Measurements from ENCODE around the gene LAMC1. TPM values are rescaled to one million over a fixed set of nuclear protein-coding genes. Genes with fewer than 3 reads are reported as not detected.

The LAMC1 gene
- total RNA-seq, 1 donor from 2014 or later, result 164 TPM

DNA sequence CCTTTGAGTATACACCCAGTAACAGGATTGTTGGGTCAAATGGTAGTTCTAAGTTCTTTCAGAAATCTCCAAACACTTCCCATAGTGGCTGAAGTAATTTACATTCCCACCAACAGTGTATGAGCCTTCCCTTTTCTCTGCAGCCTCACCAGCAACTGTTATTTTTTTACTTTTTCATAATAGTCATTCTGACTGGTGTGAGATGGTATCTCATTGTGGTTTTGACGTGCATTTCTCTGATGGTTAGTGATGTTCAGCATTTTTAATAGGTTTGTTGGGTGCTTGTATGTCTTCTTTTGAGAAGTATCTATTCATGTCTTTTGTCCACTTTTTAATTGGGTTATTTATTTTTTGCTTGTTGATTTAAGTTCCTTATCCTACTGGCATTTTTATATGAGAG, 26.4 kb upstream of the LAMC1 start:
- H3K27ac Mint-ChIP-seq, result no peak overlapping the region
- H3K4me1 Mint-ChIP-seq (ENCODE audit: unreplicated experiment), result no peaks in the 10 kb centered on the region
- TF ChIP-seq, protein P1, sequence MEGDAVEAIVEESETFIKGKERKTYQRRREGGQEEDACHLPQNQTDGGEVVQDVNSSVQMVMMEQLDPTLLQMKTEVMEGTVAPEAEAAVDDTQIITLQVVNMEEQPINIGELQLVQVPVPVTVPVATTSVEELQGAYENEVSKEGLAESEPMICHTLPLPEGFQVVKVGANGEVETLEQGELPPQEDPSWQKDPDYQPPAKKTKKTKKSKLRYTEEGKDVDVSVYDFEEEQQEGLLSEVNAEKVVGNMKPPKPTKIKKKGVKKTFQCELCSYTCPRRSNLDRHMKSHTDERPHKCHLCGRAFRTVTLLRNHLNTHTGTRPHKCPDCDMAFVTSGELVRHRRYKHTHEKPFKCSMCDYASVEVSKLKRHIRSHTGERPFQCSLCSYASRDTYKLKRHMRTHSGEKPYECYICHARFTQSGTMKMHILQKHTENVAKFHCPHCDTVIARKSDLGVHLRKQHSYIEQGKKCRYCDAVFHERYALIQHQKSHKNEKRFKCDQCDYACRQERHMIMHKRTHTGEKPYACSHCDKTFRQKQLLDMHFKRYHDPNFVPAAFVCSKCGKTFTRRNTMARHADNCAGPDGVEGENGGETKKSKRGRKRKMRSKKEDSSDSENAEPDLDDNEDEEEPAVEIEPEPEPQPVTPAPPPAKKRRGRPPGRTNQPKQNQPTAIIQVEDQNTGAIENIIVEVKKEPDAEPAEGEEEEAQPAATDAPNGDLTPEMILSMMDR (conservative IDR thresholded peaks at IDR 0.05), result no peak
- no peak overlapping the region for H3K4me3 Mint-ChIP-seq
- no peaks in the 10 kb centered on the region for H3K36me3 Mint-ChIP-seq
- H3K9me3 Mint-ChIP-seq, result no peaks in the 10 kb centered on the region
- no peak for DNase-seq (ENCODE audit: extremely low spot score, unreplicated experiment)
- no peaks in the 10 kb centered on the region for H3K27me3 Mint-ChIP-seq

DNA sequence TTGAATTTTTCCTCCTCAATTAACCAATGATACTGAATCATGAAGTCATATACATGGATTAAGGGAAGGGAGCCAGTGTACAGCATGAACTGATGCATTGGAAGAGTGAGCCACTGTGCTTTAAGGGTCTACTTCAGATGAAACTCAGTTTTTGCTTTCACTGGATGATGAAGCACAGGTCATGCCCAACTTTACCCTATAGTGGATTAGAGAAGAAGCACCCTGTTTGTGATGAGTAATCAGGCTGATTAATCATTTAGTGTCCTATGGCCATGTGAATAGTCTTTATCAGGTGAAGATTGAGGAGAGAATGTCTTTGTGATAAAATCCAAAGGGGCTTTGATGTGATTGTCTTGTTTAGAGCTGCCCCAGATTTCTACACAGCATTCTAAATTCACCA, 24.7 kb upstream of the LAMC1 start:
- Mint-ChIP-seq H3K27ac (no peak overlapping the region), H3K4me3 (no peak overlapping the region), H3K36me3 (no peaks in the 10 kb centered on the region), H3K9me3 (no peaks in the 10 kb centered on the region), H3K27me3 (no peaks in the 10 kb centered on the region), H3K4me1 (ENCODE audit: unreplicated experiment) (no peaks in the 10 kb centered on the region)
- DNase-seq (ENCODE audit: extremely low spot score, unreplicated experiment), result no peak
- TF ChIP-seq, protein P1 (conservative IDR thresholded peaks at IDR 0.05), result no peak

DNA sequence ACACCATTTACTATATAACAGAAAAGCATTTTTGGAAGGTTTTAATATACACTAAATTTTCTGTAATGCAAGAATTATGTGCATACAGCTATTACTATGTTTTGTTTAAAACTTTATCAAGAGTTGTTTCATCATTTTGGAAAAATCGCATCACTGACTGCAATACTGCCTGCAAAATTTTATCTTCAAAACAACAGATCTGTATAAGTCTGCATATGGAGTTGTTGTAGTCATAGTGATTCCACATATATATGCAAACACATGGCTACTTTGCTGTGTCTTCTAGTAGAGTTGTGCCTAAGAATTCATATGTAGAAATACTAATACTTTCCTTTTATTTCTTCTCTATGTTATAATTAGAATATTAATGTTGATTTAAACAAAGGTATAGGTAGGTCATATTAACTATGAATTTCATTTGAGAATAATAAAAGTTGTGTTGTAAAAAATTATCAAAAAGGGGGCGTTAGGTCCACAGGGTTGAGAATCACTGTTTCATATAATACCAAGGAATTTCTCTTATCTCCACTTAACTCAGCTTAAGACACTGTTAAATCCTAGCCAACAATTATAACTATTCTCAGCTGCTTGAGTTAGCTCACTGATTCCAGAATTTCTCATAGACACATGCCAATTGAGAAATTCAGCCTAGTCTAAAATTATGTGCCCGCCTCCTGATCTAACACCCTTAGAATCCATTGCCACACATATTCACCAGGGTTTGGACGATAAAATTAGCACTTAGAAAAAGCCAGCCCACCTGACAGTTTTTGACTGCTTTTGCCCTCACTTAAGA, 22.9 kb upstream of the LAMC1 start:
- Mint-ChIP-seq H3K9me3 (no peaks in the 10 kb centered on the region), H3K27ac (no peak overlapping the region), H3K4me3 (no peak overlapping the region), H3K4me1 (ENCODE audit: unreplicated experiment) (no peaks in the 10 kb centered on the region), H3K27me3 (no peaks in the 10 kb centered on the region), H3K36me3 (no peaks in the 10 kb centered on the region)
- TF ChIP-seq, protein P1 (conservative IDR thresholded peaks at IDR 0.05), result no peak
- no peak for DNase-seq (ENCODE audit: extremely low spot score, unreplicated experiment)

DNA sequence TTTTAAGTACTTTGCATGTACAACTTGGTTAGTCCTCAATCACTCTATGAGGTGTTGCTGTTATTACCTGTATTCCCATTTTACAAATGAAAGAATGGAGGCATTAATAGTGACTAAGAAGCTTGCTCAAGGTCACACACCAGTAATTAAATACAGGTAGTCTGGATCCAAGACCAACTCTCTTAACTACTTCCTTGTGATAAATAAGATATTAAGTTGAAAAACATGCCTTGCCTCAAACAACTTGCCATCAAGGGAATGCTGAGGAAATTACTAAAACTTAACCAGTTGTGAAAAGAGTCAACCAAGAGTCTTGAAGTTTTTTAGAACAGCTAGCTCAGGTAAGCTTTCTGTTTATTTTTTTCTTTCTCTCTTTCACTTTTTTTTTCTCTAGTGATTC, 21.0 kb upstream of the LAMC1 start:
- no peak for DNase-seq (ENCODE audit: extremely low spot score, unreplicated experiment)
- no peak overlapping the region for H3K4me3 Mint-ChIP-seq
- H3K9me3 Mint-ChIP-seq, result no peaks in the 10 kb centered on the region

DNA sequence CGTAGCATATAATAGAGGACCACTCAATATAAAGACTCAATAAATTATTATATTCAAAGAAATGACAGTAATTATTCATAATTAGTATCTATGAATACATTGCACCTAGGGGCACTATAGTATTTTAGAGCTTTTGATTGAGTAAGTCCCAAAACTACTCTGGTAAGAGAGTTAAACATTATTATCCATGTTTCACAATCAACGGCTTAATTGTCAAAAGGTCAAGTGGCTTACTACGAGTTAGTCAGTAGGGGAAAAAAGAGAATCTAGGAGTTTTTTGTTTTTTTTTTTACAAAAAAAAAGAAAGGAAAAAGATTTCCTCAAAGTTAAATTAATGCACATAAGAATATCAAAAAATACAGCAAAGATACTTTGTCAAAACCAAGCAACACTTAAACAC, 20.4 kb upstream of the LAMC1 start:
- Mint-ChIP-seq H3K4me1 (ENCODE audit: unreplicated experiment) (no peaks in the 10 kb centered on the region), H3K9me3 (no peaks in the 10 kb centered on the region)

More for the DNA sequence above, 21.0 kb upstream of the LAMC1 start:
- H3K27ac Mint-ChIP-seq, result no peak overlapping the region
- no peaks in the 10 kb centered on the region for H3K36me3 Mint-ChIP-seq
- TF ChIP-seq, protein P1 (conservative IDR thresholded peaks at IDR 0.05), result no peak
- no peaks in the 10 kb centered on the region for H3K4me1 Mint-ChIP-seq (ENCODE audit: unreplicated experiment)
- peaks cover 3% of the 10 kb centered on the region for H3K27me3 Mint-ChIP-seq

More for the DNA sequence above, 20.4 kb upstream of the LAMC1 start:
- H3K27ac Mint-ChIP-seq, result no peak overlapping the region
- peaks cover 3% of the 10 kb centered on the region for H3K27me3 Mint-ChIP-seq
- TF ChIP-seq, protein P1 (conservative IDR thresholded peaks at IDR 0.05), result no peak
- H3K36me3 Mint-ChIP-seq, result no peaks in the 10 kb centered on the region
- no peak for DNase-seq (ENCODE audit: extremely low spot score, unreplicated experiment)
- no peak overlapping the region for H3K4me3 Mint-ChIP-seq
